ENCODE results near the gene SV2C.

DNA sequence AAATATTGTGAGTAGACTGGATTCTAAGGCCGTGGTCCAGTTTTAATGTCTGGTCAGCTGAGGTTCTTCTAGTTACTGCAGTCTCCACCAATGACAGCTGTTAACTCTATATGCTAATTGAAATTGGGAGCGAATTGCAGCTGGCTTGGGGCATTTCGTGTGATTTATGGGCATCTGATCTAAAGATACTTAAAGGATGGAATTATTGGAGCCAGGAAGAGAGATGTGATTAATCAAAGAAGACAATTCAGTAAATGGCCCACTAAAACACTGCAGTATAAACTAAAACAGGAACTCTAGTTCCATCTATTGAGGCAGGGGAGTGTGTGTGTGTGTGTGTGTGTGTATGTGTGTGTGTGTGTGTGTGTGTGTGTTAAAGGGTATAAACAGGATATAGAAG lies 162.4 kb downstream of the SV2C start:
- TF ChIP-seq CTCF (IDR thresholded peaks at IDR 0.05) = no peak
- TF ChIP-seq POLR2A (IDR thresholded peaks at IDR 0.05) = no peak

Measured in heart left ventricle (tissue), 13 donors.